ENCODE measurements around the gene CHST5.

DNA sequence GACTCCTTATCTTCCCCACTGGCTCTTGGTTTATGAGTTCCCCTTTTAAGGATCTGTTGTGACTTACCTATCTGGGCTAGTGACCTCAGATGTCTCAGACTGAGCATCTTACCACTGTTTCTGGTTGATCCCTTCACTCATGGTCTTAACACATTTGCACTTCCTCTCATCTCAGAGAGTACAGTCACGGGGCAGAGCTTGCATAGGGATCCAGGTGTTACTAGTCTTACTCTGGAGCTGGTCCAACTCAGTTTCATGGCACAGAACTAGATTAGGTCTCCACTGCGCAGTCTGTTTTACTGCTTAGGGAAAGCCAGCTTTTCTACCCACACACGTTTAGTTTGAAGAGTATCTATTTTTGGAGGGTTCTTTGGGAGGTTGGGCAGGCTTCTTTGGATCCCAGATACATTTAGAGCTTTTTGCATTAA is 40.5 kb upstream of the CHST5 start:
- TF ChIP-seq, protein P1, sequence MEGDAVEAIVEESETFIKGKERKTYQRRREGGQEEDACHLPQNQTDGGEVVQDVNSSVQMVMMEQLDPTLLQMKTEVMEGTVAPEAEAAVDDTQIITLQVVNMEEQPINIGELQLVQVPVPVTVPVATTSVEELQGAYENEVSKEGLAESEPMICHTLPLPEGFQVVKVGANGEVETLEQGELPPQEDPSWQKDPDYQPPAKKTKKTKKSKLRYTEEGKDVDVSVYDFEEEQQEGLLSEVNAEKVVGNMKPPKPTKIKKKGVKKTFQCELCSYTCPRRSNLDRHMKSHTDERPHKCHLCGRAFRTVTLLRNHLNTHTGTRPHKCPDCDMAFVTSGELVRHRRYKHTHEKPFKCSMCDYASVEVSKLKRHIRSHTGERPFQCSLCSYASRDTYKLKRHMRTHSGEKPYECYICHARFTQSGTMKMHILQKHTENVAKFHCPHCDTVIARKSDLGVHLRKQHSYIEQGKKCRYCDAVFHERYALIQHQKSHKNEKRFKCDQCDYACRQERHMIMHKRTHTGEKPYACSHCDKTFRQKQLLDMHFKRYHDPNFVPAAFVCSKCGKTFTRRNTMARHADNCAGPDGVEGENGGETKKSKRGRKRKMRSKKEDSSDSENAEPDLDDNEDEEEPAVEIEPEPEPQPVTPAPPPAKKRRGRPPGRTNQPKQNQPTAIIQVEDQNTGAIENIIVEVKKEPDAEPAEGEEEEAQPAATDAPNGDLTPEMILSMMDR (conservative IDR thresholded peaks at IDR 0.05), result no peak
- no peak for TF ChIP-seq ZFX (IDR thresholded peaks at IDR 0.05)

All from C4-2B (cell line).